HCT116 (cell line): ENCODE measurements around the gene SLC10A6. TPM values are rescaled to one million over a fixed set of nuclear protein-coding genes. Genes with fewer than 3 reads are reported as not detected.

Experiments used
- ATAC-seq: fragments of 200-7000 bp; cut with Tn5 transposase; 2 replicates; pipeline ENCODE4 v1.9.1; 2020; ENCODE audit warnings: mild to moderate bottlenecking, moderate library complexity
- BruUV-seq: library from RNA; stranded (reverse); fragments of 400-500 nt; replicated peaks from 2 replicates; lab custom pipeline; 2021; lab: Mats Ljungman, UMichigan
- CTCF ChIA-PET: fragments of 300-600 bp; sonication (Branson Sonifier 250); formaldehyde crosslinking; loops from one replicate; lab custom pipeline; 2021; ENCODE audit warnings: antibody characterized with exemption; lab: Charles Lee
- POLR2A ChIA-PET: fragments of 300-600, 350-600 bp; sonication (Branson Sonifier 250); formaldehyde crosslinking; loops from one replicate; lab custom pipeline; 2021; ENCODE audit warnings: antibody characterized with exemption; lab: Charles Lee
- RAD21 ChIA-PET, 2 experiments: fragments of 300-600 bp; sonication (Branson Sonifier 250); formaldehyde crosslinking; loops; one replicate each; lab custom pipeline; 2023; ENCODE audit warnings: low total read pairs in 2 of 2; ENCODE audit not compliant: uncharacterized antibody in 2 of 2, unreplicated experiment in 2 of 2, low non-redundant PET in 1 of 2; lab: Charles Lee
- DNase-seq: peaks from one replicate; pipeline ENCODE4 v3.0.0-alpha.2; 2010; ENCODE audit warnings: low read depth, low spot score
- H2AFZ ChIP-seq: fragments of 200-600 bp; shearing (Covaris generic), sonication (generic); 2 replicates; pipeline ENCODE4 v1.6.1; 2017; ENCODE audit warnings: low read depth, mixed run types, mixed read lengths, antibody characterized with exemption, low read length; ENCODE audit not compliant: poor library complexity, severe bottlenecking
- H3K27ac ChIP-seq: 2 replicates; pipeline ENCODE4 v1.5.1; 2012; ENCODE audit warnings: low read depth, low read length
- H3K27me3 ChIP-seq: fragments of 200-600 bp; sonication (generic); 2 replicates; pipeline ENCODE4 v1.6.1; 2016; ENCODE audit warnings: mixed run types, low read length, mixed read lengths; ENCODE audit not compliant: insufficient read depth
- H3K36me3 ChIP-seq, 2 experiments: fragments of 200-500 bp in 1 of 2; fragments of 200-600 bp in 1 of 2; sonication (Bioruptor generic) in 1 of 2; sonication (generic) in 1 of 2; 2 replicates each; pipeline versions ENCODE4 v1.5.1 to v1.6.1; 2014 to 2016; ENCODE audit warnings: low read length in 2 of 2, inconsistent platforms in 1 of 2, mixed read lengths in 1 of 2, mixed run types in 1 of 2; ENCODE audit not compliant: insufficient read depth in 2 of 2, control insufficient read depth in 1 of 2
- H3K4me1 ChIP-seq, 2 experiments: fragments of 200-600 bp in 1 of 2; sonication (generic) in 1 of 2; 2 replicates each; pipeline versions ENCODE4 v1.5.1 to v1.6.1; 2012 to 2017; ENCODE audit warnings: low read length in 2 of 2, inconsistent platforms in 1 of 2, mild to moderate bottlenecking in 1 of 2, mixed read lengths in 1 of 2, mixed run types in 1 of 2, moderate library complexity in 1 of 2; ENCODE audit not compliant: insufficient read depth in 2 of 2, control insufficient read depth in 1 of 2
- H3K4me2 ChIP-seq: fragments of 200-600 bp; sonication (generic); 2 replicates; pipeline ENCODE4 v1.6.1; 2017; ENCODE audit warnings: mixed run types, low read length, mixed read lengths
- H3K4me3 ChIP-seq, 2 experiments: fragments of 200-600 bp in 1 of 2; sonication (generic) in 1 of 2; replicated peaks in 1 of 2; 2 replicates each; pipeline ENCODE4 v1.5.1; 2011 to 2016; ENCODE audit warnings: low read length in 2 of 2, control low read depth in 1 of 2, low read depth in 1 of 2, mild to moderate bottlenecking in 1 of 2, mixed read lengths in 1 of 2, mixed run types in 1 of 2
- H3K79me2 ChIP-seq: fragments of 200-600 bp; sonication (generic); 2 replicates; pipeline ENCODE4 v1.6.1; 2017; ENCODE audit warnings: mild to moderate bottlenecking, mixed run types, low read length, moderate library complexity, mixed read lengths; ENCODE audit not compliant: insufficient read depth
- H3K9ac ChIP-seq: fragments of 200-600 bp; sonication (generic); 2 replicates; pipeline ENCODE4 v1.6.1; 2016; ENCODE audit warnings: low read length, mixed read lengths
- H3K9me2 ChIP-seq: fragments of 200-600 bp; sonication (generic), shearing (Covaris generic); 2 replicates; pipeline ENCODE4 v1.6.1; 2017; ENCODE audit warnings: mixed run types, mild to moderate bottlenecking, moderate library complexity; ENCODE audit not compliant: insufficient read depth
- H3K9me3 ChIP-seq, 2 experiments: fragments of 200-500 bp in 1 of 2; fragments of 200-600 bp in 1 of 2; sonication (Bioruptor generic) in 1 of 2; sonication (generic) in 1 of 2; 2 replicates each; pipeline ENCODE4 v1.6.1; 2014 to 2017; ENCODE audit warnings: low read length in 2 of 2, mixed read lengths in 2 of 2, inconsistent platforms in 1 of 2, low read depth in 1 of 2, mild to moderate bottlenecking in 1 of 2, mixed run types in 1 of 2, moderate library complexity in 1 of 2; ENCODE audit not compliant: control insufficient read depth in 1 of 2, insufficient read depth in 1 of 2
- H4K20me1 ChIP-seq: fragments of 200-600 bp; sonication (generic), shearing (Covaris generic); 2 replicates; pipeline ENCODE4 v1.6.1; 2017; ENCODE audit warnings: mixed run types, mild to moderate bottlenecking, moderate library complexity; ENCODE audit not compliant: insufficient read depth
- ATF3 ChIP-seq: IDR thresholded peaks from 2 replicates; pipeline ENCODE4 v1.6.1; 2012
- CBX3 ChIP-seq: IDR thresholded peaks from 2 replicates; pipeline ENCODE4 v1.6.1; 2012; ENCODE audit warnings: low read depth
- CTCF ChIP-seq, 3 experiments: fragments of 200-600 bp in 1 of 3; sonication (generic) in 1 of 3; IDR thresholded peaks in 2 of 3; conservative IDR thresholded peaks in 1 of 3; 2 replicates each; pipeline ENCODE4 v1.5.1; 2012 to 2017; ENCODE audit warnings: low read depth in 2 of 3, low read length in 2 of 3, antibody characterized with exemption in 1 of 3, borderline replicate concordance in 1 of 3, control low read depth in 1 of 3, mild to moderate bottlenecking in 1 of 3, mixed read lengths in 1 of 3, mixed run types in 1 of 3, moderate library complexity in 1 of 3; ENCODE audit not compliant: insufficient read depth in 1 of 3
- ELF1 ChIP-seq: IDR thresholded peaks from 2 replicates; pipeline ENCODE4 v1.6.1; 2012; ENCODE audit warnings: low read depth, borderline replicate concordance
- EZH2 ChIP-seq: fragments of 200-600 bp; sonication (generic); IDR thresholded peaks from 2 replicates; pipeline ENCODE4 v1.6.1; 2017; ENCODE audit warnings: antibody characterized with exemption, mixed run types
- FOSL1 ChIP-seq: IDR thresholded peaks from 2 replicates; pipeline ENCODE4 v1.6.1; 2012; ENCODE audit warnings: low read depth
- JUND ChIP-seq: IDR thresholded peaks from 2 replicates; pipeline ENCODE4 v1.6.1; 2012
- MAX ChIP-seq: IDR thresholded peaks from 2 replicates; pipeline ENCODE4 v1.6.1; 2012
- POLR2AphosphoS5 ChIP-seq: IDR thresholded peaks from 2 replicates; pipeline ENCODE4 v1.6.1; 2011; ENCODE audit warnings: mild to moderate bottlenecking, low read depth, low read length, moderate library complexity
- REST ChIP-seq: IDR thresholded peaks from 2 replicates; pipeline ENCODE4 v1.6.1; 2012; ENCODE audit warnings: low read depth
- SIN3A ChIP-seq: IDR thresholded peaks from 2 replicates; pipeline ENCODE4 v1.6.1; 2012; ENCODE audit warnings: low read depth
- SP1 ChIP-seq: IDR thresholded peaks from 2 replicates; pipeline ENCODE4 v1.6.1; 2012; ENCODE audit warnings: low read depth
- SRF ChIP-seq: IDR thresholded peaks from 2 replicates; pipeline ENCODE4 v1.6.1; 2012; ENCODE audit warnings: low read depth
- TCF7L2 ChIP-seq: IDR thresholded peaks from 2 replicates; pipeline ENCODE4 v1.7.0; 2011; ENCODE audit warnings: borderline replicate concordance, inconsistent platforms; ENCODE audit not compliant: insufficient read depth, insufficient read length; ENCODE audit errors: extremely low read depth
- YY1 ChIP-seq: IDR thresholded peaks from 2 replicates; pipeline ENCODE4 v1.6.1; 2011; ENCODE audit warnings: low read length, low read depth, moderate library complexity, mild to moderate bottlenecking; ENCODE audit not compliant: insufficient replicate concordance; ENCODE audit errors: extremely low read depth
- ZBTB33 ChIP-seq: IDR thresholded peaks from 2 replicates; pipeline ENCODE4 v1.6.1; 2011; ENCODE audit warnings: mild to moderate bottlenecking, low read length, moderate library complexity; ENCODE audit not compliant: insufficient replicate concordance; ENCODE audit errors: extremely low read depth
- ZNF274 ChIP-seq: fragments of 200-500 bp; sonication (Bioruptor generic); IDR thresholded peaks from 2 replicates; pipeline ENCODE4 v1.6.1; 2014; ENCODE audit warnings: mild to moderate bottlenecking, low read depth, low read length, inconsistent platforms
- intact Hi-C: fragments of 100-400 bp; cut with micrococcal nuclease; formaldehyde crosslinking; loops from 2 replicates; pipeline ENCODE4 v1.10.0; 2022
- total RNA-seq: library from RNA; stranded (reverse); gene quantifications from one replicate; pipeline ENCODE4 v1.2.1, GENCODE V29; 2021; ENCODE audit not compliant: unreplicated experiment

SLC10A6 gene
- total RNA-seq, 1 experiment from 2014 or later = not detected

- H3K9me2 ChIP-seq = no peaks in the 10 kb centered on the region
- H3K4me1 ChIP-seq = peaks cover 10 to 31% of the 10 kb centered on the region in 2 experiments
- ChIA-PET POLR2A (interaction anchor here (0.6 to 1.0 kb wide), 2 partner anchors 370 to 386 kb away, joined by 3 read pairs; no protein-coding TSS in a partner anchor), RAD21 (no interaction called here), CTCF (interaction anchor here (0.6 to 3.4 kb wide), 5 partner anchors 258 to 396 kb away, joined by 3 to 28 read pairs (median 8); no protein-coding TSS in a partner anchor)
- intact Hi-C loops = loop anchor here (2.0 to 10.0 kb wide), 4 partner anchors 61 to 1323 kb away; no protein-coding TSS in a partner anchor
- no peaks in the 10 kb centered on the region for H3K79me2 ChIP-seq
- H3K27me3 ChIP-seq = no peaks in the 10 kb centered on the region
- no peaks in the 10 kb centered on the region for H3K36me3 ChIP-seq
- peak within 1 kb of the TSS; percentile 55 to 62 for H3K4me3 ChIP-seq
- BruUV-seq = no TSS peak
- DNase-seq = peak; percentile 66
- H3K27ac ChIP-seq = peak within 1 kb of the TSS; percentile 71
- no peaks in the 10 kb centered on the region for H4K20me1 ChIP-seq
- H3K4me2 ChIP-seq = peak within 1 kb of the TSS; percentile 82
- peak within 1 kb of the TSS; percentile 36 for H2AFZ ChIP-seq
- peak within 1 kb of the TSS; percentile 80 for H3K9ac ChIP-seq
- H3K9me3 ChIP-seq = no peaks in the 10 kb centered on the region
- ATAC-seq = peak; percentile 88
- TF ChIP-seq ZBTB33 = peak; percentile 29
- TF ChIP-seq CTCF (IDR thresholded peaks at IDR 0.05 in 2 of 3, conservative IDR thresholded peaks at IDR 0.05 in 1 of 3; ENCODE audit: borderline replicate concordance in 1 of 3, insufficient read depth in 1 of 3, low read depth in 2 of 3, low read length in 2 of 3) = 0 out of 6 replicates have a peak, but pooled peaks of 1 of the 3 experiments have one; percentile 8
- no peak for TF ChIP-seq ATF3
- TF ChIP-seq FOSL1 = no peak
- TF ChIP-seq CBX3 = no peak
- TF ChIP-seq POLR2AphosphoS5 = peak; percentile 35
- no peak for TF ChIP-seq SRF
- TF ChIP-seq TCF7L2 = no peak
- TF ChIP-seq ELF1 = no peak
- TF ChIP-seq YY1 = peak; percentile 1
- no peak for TF ChIP-seq ZNF274
- TF ChIP-seq REST = no peak
- no peak for TF ChIP-seq EZH2
- peak; percentile 85 for TF ChIP-seq MAX
- TF ChIP-seq JUND = no peak
- no peak for TF ChIP-seq SP1
- no peak for TF ChIP-seq SIN3A
These were observed 42.8 kb upstream of the SLC10A6 start, which contains the start of gene C4orf36 for GRCh38 chr4:86891762-86892635. Gene C4orf36 (minus strand): TSS chr4:86892422. CDS start chr4:86891520, 902 bp downstream.
